ENCODE results near the gene C1RL. TPM values are rescaled to one million over a fixed set of nuclear protein-coding genes. Genes with fewer than 3 reads are reported as not detected.
A peak's percentile ranks its signal among the peaks of the same experiment; 100 is the strongest.

The C1RL gene
- total and polyA plus RNA-seq, 11 donors = 5.4 to 27.1 (median 7.9) TPM

DNA sequence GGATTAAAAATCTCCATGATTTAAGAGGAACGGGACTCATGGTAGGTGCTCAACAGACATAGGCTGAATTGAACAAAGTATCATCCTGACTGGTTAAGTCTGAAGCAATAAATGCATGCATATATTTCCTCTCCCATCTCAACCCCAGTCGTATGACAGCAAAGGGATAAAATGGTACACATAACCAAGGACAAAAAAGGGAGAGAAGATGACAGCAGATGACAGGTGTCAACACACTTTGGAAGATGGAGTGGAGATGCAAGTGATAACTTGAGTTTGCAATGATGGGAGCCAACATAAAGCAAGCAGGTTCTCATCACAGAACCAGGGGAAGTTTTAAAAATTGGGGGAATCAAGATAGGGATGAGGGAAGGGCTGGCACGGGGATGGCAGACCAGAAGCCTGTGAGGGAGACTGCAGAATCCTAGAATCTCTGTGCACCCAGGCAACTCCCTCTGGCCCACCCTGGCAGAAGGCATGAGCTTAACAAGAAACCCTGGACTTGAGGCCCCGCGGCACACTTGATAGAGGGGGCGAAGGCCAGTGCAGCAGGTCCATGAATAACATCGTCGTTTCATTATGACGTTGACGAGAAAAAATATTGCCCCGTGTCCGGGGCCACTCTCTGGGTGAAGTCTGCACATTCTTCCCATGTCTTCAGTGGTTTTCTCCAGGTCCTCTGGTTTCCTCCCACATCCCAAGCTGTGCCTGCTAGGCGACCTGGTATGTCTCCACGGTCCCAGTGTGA is 5.0 kb downstream of the C1RL start:
- DNase-seq (no peak), ATAC-seq (no peak)
- Histone ChIP-seq H3K9me3 (peaks cover 0 to 12% (median 5%) of the 10 kb centered on the region in 12 donors), H3K4me1 (peaks cover 0 to 26% (median 4%) of the 10 kb centered on the region in 12 donors), H3K27me3 (no peaks in the 10 kb centered on the region), H3K4me3 (no peak overlapping the region), H3K36me3 (peaks cover 0 to 38% (median 7%) of the 10 kb centered on the region in 9 donors), H3K27ac (no peak overlapping the region)
- TF ChIP-seq, protein P1, sequence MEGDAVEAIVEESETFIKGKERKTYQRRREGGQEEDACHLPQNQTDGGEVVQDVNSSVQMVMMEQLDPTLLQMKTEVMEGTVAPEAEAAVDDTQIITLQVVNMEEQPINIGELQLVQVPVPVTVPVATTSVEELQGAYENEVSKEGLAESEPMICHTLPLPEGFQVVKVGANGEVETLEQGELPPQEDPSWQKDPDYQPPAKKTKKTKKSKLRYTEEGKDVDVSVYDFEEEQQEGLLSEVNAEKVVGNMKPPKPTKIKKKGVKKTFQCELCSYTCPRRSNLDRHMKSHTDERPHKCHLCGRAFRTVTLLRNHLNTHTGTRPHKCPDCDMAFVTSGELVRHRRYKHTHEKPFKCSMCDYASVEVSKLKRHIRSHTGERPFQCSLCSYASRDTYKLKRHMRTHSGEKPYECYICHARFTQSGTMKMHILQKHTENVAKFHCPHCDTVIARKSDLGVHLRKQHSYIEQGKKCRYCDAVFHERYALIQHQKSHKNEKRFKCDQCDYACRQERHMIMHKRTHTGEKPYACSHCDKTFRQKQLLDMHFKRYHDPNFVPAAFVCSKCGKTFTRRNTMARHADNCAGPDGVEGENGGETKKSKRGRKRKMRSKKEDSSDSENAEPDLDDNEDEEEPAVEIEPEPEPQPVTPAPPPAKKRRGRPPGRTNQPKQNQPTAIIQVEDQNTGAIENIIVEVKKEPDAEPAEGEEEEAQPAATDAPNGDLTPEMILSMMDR (IDR thresholded peaks at IDR 0.05) = no peak
- TF ChIP-seq POLR2A (IDR thresholded peaks at IDR 0.05) = no peak
- 92 to 94% (median 93%) methylated on average over 14 of the region's 14 CpGs for WGBS, 4 donors
- intact Hi-C loops (cut with DNase I) = loop anchor here in 1 of 10 donors (10.0 kb wide), 1 partner anchor 159 kb away; the partner anchor contains the start of genes C12orf57 and RNU7-1

DNA sequence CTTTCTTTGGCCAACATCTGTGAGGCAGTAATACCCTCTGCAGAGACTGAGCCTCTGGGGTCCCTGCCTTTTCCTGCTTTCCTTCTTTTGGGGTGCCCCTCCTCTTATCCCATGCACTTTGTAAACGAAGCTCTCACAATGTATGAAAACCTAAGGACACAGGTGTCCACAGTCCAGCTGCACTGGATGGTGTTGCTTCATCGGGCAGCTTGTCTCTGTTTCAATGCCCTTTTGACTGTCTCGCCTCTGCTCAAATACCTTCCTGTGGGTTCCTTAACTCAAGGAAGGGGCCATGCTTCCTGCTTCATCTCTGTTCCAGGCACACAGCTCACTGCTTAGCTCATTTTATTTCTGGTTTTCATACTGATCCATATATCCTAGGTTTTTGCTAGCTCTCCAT is 6.4 kb downstream of the C1RL start:
- intact Hi-C loops (cut with DNase I) = loop anchor here in 1 of 10 donors (10.0 kb wide), 1 partner anchor 158 kb away; the partner anchor contains the start of genes C12orf57 and RNU7-1
- H3K27me3 ChIP-seq = no peaks in the 10 kb centered on the region
- TF ChIP-seq POLR2A (IDR thresholded peaks at IDR 0.05) = no peak
- TF ChIP-seq, protein P1 (IDR thresholded peaks at IDR 0.05) = no peak
- DNase-seq (no peak), ATAC-seq (no peak)
- 80 to 90% (median 82%) methylated on average over 3 of the region's 3 CpGs for WGBS, 4 donors
- H3K9me3 ChIP-seq = peaks cover 0 to 12% (median 5%) of the 10 kb centered on the region in 12 donors
- H3K4me3 ChIP-seq = no peak overlapping the region
- peaks cover 0 to 50% (median 7%) of the 10 kb centered on the region in 9 donors for H3K36me3 ChIP-seq
- peaks cover 0 to 20% (median 0%) of the 10 kb centered on the region in 12 donors for H3K4me1 ChIP-seq
- no peak overlapping the region for H3K27ac ChIP-seq

DNA sequence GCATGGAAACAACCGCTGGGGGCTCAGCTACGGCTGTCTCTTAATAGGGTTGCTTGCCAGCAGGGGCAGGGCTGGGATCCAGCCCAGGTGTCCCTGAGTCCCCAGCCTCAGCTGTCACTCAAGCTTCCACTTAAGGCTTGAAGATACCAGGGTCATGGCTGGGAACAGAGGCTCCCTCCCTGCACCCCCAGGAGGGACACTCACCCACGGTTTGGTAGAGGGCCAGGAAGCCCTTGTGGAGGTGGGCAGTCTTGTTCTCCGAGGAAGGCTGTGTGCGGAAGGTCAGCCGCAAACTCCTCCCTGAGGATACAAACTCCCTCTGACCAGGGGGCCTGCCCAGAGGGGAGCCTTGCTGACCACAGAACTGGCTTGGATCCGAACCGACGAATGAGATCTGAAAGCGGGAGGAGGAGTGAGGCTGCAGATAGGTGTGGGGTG is 7.3 kb downstream of the C1RL start:
- H3K27me3 ChIP-seq = no peaks in the 10 kb centered on the region
- peak overlapping the region in 4 of 12 donors; percentile 23 to 43 (median 26) for H3K27ac ChIP-seq
- H3K4me3 ChIP-seq = no peak overlapping the region
- TF ChIP-seq POLR2A (IDR thresholded peaks at IDR 0.05) = no peak
- TF ChIP-seq, protein P1 (IDR thresholded peaks at IDR 0.05) = peak in 1 of 12 donors; percentile 3
- 73 to 78% (median 76%) methylated on average over 10 of the region's 10 CpGs for whole genome bisulfite sequencing, 4 donors
- peaks cover 0 to 12% (median 5%) of the 10 kb centered on the region in 12 donors for H3K9me3 ChIP-seq
- H3K4me1 ChIP-seq = peaks cover 0 to 12% (median 0%) of the 10 kb centered on the region in 12 donors
- DNase-seq = peak in 1 of 5 donors; percentile 38
- peaks cover 0 to 50% (median 7%) of the 10 kb centered on the region in 9 donors for H3K36me3 ChIP-seq
- intact Hi-C loops (cut with DNase I) = loop anchor here in 1 of 10 donors (10.0 kb wide), 1 partner anchor 157 kb away; the partner anchor contains the start of genes C12orf57 and RNU7-1
- ATAC-seq = peak in 3 of 4 donors; percentile 28 to 66 (median 35)

Data from heart left ventricle (tissue), 16 donors.